ENCODE data around the gene RPS15. TPM values are rescaled to one million over a fixed set of nuclear protein-coding genes. Genes with fewer than 3 reads are reported as not detected.
A peak's percentile ranks its signal among the peaks of the same experiment; 100 is the strongest.

The RPS15 gene
- total and polyA plus RNA-seq, 2 of the 13 experiments (the other 11 are each of a cell fraction or from before 2014, with no cell fraction given) = 695 to 1,411 TPM

GRCh38 chr19:1438035-1438932, at the start of gene RPS15 (continued):
- TF ChIP-seq ZNF235 (CRISPR knock-in tag; IDR thresholded peaks at IDR 0.05; ENCODE audit: borderline replicate concordance) = peak; percentile 98
- no peak; the same call in 1 of the 2 replicates for TF ChIP-seq CHCHD3 (CRISPR knock-in tag; IDR thresholded peaks at IDR 0.05)
- no peak for TF ChIP-seq HNF1A (IDR thresholded peaks at IDR 0.05; ENCODE audit: low read depth)
- peak; percentile 85; the same call in 1 of the 2 replicates for TF ChIP-seq HNF1A (CRISPR knock-in tag; IDR thresholded peaks at IDR 0.05; ENCODE audit: borderline replicate concordance)
- 0 out of 2 replicates have a peak, but pooled peaks have one; percentile 52 for TF ChIP-seq ZNF674 (CRISPR knock-in tag; IDR thresholded peaks at IDR 0.05; ENCODE audit: low read depth)
- peak; percentile 93; the same call in 1 of the 2 replicates for TF ChIP-seq ZNF512B (CRISPR knock-in tag; IDR thresholded peaks at IDR 0.05; ENCODE audit: borderline replicate concordance)
- TF ChIP-seq ZNF703 (CRISPR knock-in tag; IDR thresholded peaks at IDR 0.05; ENCODE audit: borderline replicate concordance) = no peak; the same call in 1 of the 2 replicates
- no peak for TF ChIP-seq ZNF329 (CRISPR knock-in tag; IDR thresholded peaks at IDR 0.05; ENCODE audit: low read depth)
- no peak for TF ChIP-seq ZBTB34 (CRISPR knock-in tag; IDR thresholded peaks at IDR 0.05)
- no peak for TF ChIP-seq ZNF17 (CRISPR knock-in tag; IDR thresholded peaks at IDR 0.05)
- TF ChIP-seq ZNF576 (CRISPR knock-in tag; IDR thresholded peaks at IDR 0.05) = peak; percentile 75; the same call in 1 of the 2 replicates
- peak; percentile 61; the same call in 1 of the 2 replicates for TF ChIP-seq ZNF510 (CRISPR knock-in tag; IDR thresholded peaks at IDR 0.05; ENCODE audit: low read depth)
- peak; percentile 74 to 95; a peak in 2 of 4 replicates for TF ChIP-seq KLF16 (CRISPR knock-in tag; IDR thresholded peaks at IDR 0.05)
- peak; percentile 34; the same call in 1 of the 2 replicates for TF ChIP-seq MAFG (CRISPR knock-in tag; IDR thresholded peaks at IDR 0.05)
- TF ChIP-seq ZNF253 (CRISPR knock-in tag; IDR thresholded peaks at IDR 0.05; ENCODE audit: borderline replicate concordance) = peak; percentile 64; the same call in 1 of the 2 replicates
- peak; percentile 80 for TF ChIP-seq PHF5A (CRISPR knock-in tag; IDR thresholded peaks at IDR 0.05; ENCODE audit: low read depth, unreplicated experiment)
